HL-60 (cell line): Measurements from ENCODE around the gene CGB7.

Experiments used
- DNase-seq, 2 experiments: peaks; one replicate each; pipeline ENCODE4 v3.0.0-alpha.2; 2010 to 2020; ENCODE audit warnings: low read depth in 1 of 2, low spot score in 1 of 2
- H3K27ac ChIP-seq: fragments of 250-450 bp; sonication (Bioruptor Pico); replicated peaks from 2 replicates; pipeline ENCODE4 v1.5.1; 2020; ENCODE audit warnings: mild to moderate bottlenecking, moderate library complexity
- H3K27me3 ChIP-seq: fragments of 250-450 bp; sonication (Bioruptor Pico); 2 replicates; pipeline ENCODE4 v1.5.1; 2021; ENCODE audit warnings: mild to moderate bottlenecking, moderate library complexity; ENCODE audit not compliant: insufficient read depth, poor library complexity, severe bottlenecking
- H3K4me3 ChIP-seq: replicated peaks from 2 replicates; pipeline ENCODE4 v1.5.1; 2011; ENCODE audit warnings: mild to moderate bottlenecking, control low read depth, low read length; ENCODE audit not compliant: insufficient read depth
- CTCF ChIP-seq: IDR thresholded peaks from one replicate; pipeline ENCODE4 v1.5.1; 2011; ENCODE audit warnings: low read length, control low read depth, inconsistent platforms; ENCODE audit not compliant: insufficient read depth
- GABPA ChIP-seq: IDR thresholded peaks from 2 replicates; pipeline ENCODE4 v1.6.1; 2012; ENCODE audit warnings: low read depth
- POLR2AphosphoS5 ChIP-seq: IDR thresholded peaks from 2 replicates; pipeline ENCODE4 v1.6.1; 2012; ENCODE audit warnings: low read depth
- REST ChIP-seq: IDR thresholded peaks from 2 replicates; pipeline ENCODE4 v1.6.1; 2012; ENCODE audit warnings: low read depth; ENCODE audit not compliant: insufficient replicate concordance
- SPI1 ChIP-seq: IDR thresholded peaks from 2 replicates; pipeline ENCODE4 v1.6.1; 2012; ENCODE audit warnings: low read depth, mild to moderate bottlenecking, borderline replicate concordance

CGB7 gene

GRCh38 chr19:49085020-49085867 lies 27.7 kb upstream of the CGB7 start, which contains the start of gene SNRNP70:
TSS of gene SNRNP70 (plus strand) at chr19:49085451. CDS start at chr19:49086415, 964 bp downstream.
- Histone ChIP-seq H3K4me3 (peak within 1 kb of the TSS; percentile 94), H3K27me3 (no peaks in the 10 kb centered on the region), H3K27ac (peak within 1 kb of the TSS; percentile 95)
- TF ChIP-seq SPI1 (no peak; the same call in 1 of the 2 replicates), CTCF (no peak), REST (peak; percentile 75), GABPA (no peak), POLR2AphosphoS5 (peak; percentile 98)
- peak; percentile 98 to 99 for DNase-seq

- DNase-seq: no peak
- TF ChIP-seq CTCF: no peak
- TF ChIP-seq GABPA: no peak
- no peak for TF ChIP-seq POLR2AphosphoS5
- TF ChIP-seq SPI1: no peak
- no peak for TF ChIP-seq REST
- peak overlapping the region; percentile 94 for H3K4me3 ChIP-seq
- peak overlapping the region; percentile 95 for H3K27ac ChIP-seq
- H3K27me3 ChIP-seq: no peaks in the 10 kb centered on the region
These were observed 26.9 kb upstream of the CGB7 start for GRCh38 chr19:49084206-49085019.

- no peak for TF ChIP-seq REST
- no peak for TF ChIP-seq SPI1
- TF ChIP-seq GABPA: no peak
- no peak for TF ChIP-seq POLR2AphosphoS5
- no peak for TF ChIP-seq CTCF
- Histone ChIP-seq H3K27ac (no peak overlapping the region), H3K4me3 (no peak overlapping the region), H3K27me3 (no peaks in the 10 kb centered on the region)
- DNase-seq: no peak
These were observed 23.7 kb upstream of the CGB7 start for GRCh38 chr19:49081273-49081672.
